ENCODE measurements around the gene NOTCH2.

Gene NOTCH2

GRCh38 chr1:119869995-119870394 lies 199.5 kb downstream of the NOTCH2 start:
- Histone ChIP-seq H3K9me3 (ENCODE audit: control insufficient read depth, low read length) (no peaks in the 10 kb centered on the region), H3K4me1 (no peaks in the 10 kb centered on the region), H3K27me3 (ENCODE audit: control insufficient read depth, insufficient read depth, low read length) (no peaks in the 10 kb centered on the region), H3K79me2 (no peaks in the 10 kb centered on the region), H3K27ac (no peak overlapping the region), H2AFZ (no peak overlapping the region), H3K4me2 (ENCODE audit: low read length) (no peak overlapping the region), H3K4me3 (ENCODE audit: low read depth, low read length) (no peak overlapping the region), H3K9ac (no peak overlapping the region), H3K36me3 (ENCODE audit: control insufficient read depth, insufficient read depth, low read length) (no peaks in the 10 kb centered on the region)
- TF ChIP-seq CTCF (IDR thresholded peaks at IDR 0.05), result no peak

GRCh38 chr1:119868176-119868575 lies 201.3 kb downstream of the NOTCH2 start:
- H3K36me3 ChIP-seq (ENCODE audit: control insufficient read depth, insufficient read depth, low read length), result no peaks in the 10 kb centered on the region
- no peaks in the 10 kb centered on the region for H3K79me2 ChIP-seq
- H3K4me2 ChIP-seq (ENCODE audit: low read length), result no peak overlapping the region
- no peak overlapping the region for H3K9ac ChIP-seq
- H3K4me1 ChIP-seq, result no peaks in the 10 kb centered on the region
- no peak overlapping the region for H2AFZ ChIP-seq
- no peaks in the 10 kb centered on the region for H3K9me3 ChIP-seq (ENCODE audit: control insufficient read depth, low read length)
- no peak overlapping the region for H3K4me3 ChIP-seq (ENCODE audit: low read depth, low read length)
- H3K27me3 ChIP-seq (ENCODE audit: control insufficient read depth, insufficient read depth, low read length), result no peaks in the 10 kb centered on the region
- TF ChIP-seq CTCF (IDR thresholded peaks at IDR 0.05), result no peak
- no peak overlapping the region for H3K27ac ChIP-seq

- H3K4me3 ChIP-seq (ENCODE audit: low read depth, low read length), result no peak overlapping the region
- no peaks in the 10 kb centered on the region for H3K4me1 ChIP-seq
- no peaks in the 10 kb centered on the region for H3K27me3 ChIP-seq (ENCODE audit: control insufficient read depth, insufficient read depth, low read length)
- no peak overlapping the region for H3K9ac ChIP-seq
- no peaks in the 10 kb centered on the region for H3K9me3 ChIP-seq (ENCODE audit: control insufficient read depth, low read length)
- H3K36me3 ChIP-seq (ENCODE audit: control insufficient read depth, insufficient read depth, low read length), result no peaks in the 10 kb centered on the region
- no peak overlapping the region for H2AFZ ChIP-seq
- no peak overlapping the region for H3K27ac ChIP-seq
- no peak overlapping the region for H3K4me2 ChIP-seq (ENCODE audit: low read length)
- TF ChIP-seq CTCF (IDR thresholded peaks at IDR 0.05), result no peak
- H3K79me2 ChIP-seq, result no peaks in the 10 kb centered on the region
These were observed 203.0 kb downstream of the NOTCH2 start for GRCh38 chr1:119866451-119866850.

- Histone ChIP-seq H3K4me2 (ENCODE audit: low read length) (no peak overlapping the region), H3K9ac (no peak overlapping the region), H3K27me3 (ENCODE audit: control insufficient read depth, insufficient read depth, low read length) (no peaks in the 10 kb centered on the region), H3K79me2 (no peaks in the 10 kb centered on the region), H3K27ac (no peak overlapping the region), H3K9me3 (ENCODE audit: control insufficient read depth, low read length) (no peaks in the 10 kb centered on the region), H3K36me3 (ENCODE audit: control insufficient read depth, insufficient read depth, low read length) (no peaks in the 10 kb centered on the region), H3K4me3 (ENCODE audit: low read depth, low read length) (no peak overlapping the region), H2AFZ (no peak overlapping the region), H3K4me1 (no peaks in the 10 kb centered on the region)
- no peak for TF ChIP-seq CTCF (IDR thresholded peaks at IDR 0.05)
These were observed 203.8 kb downstream of the NOTCH2 start for GRCh38 chr1:119865627-119866026.

- Histone ChIP-seq H3K9ac (no peak overlapping the region), H3K4me1 (no peaks in the 10 kb centered on the region), H3K27ac (no peak overlapping the region), H3K79me2 (no peaks in the 10 kb centered on the region), H2AFZ (no peak overlapping the region), H3K9me3 (ENCODE audit: control insufficient read depth, low read length) (no peaks in the 10 kb centered on the region), H3K36me3 (ENCODE audit: control insufficient read depth, insufficient read depth, low read length) (no peaks in the 10 kb centered on the region), H3K4me3 (ENCODE audit: low read depth, low read length) (no peak overlapping the region), H3K4me2 (ENCODE audit: low read length) (no peak overlapping the region), H3K27me3 (ENCODE audit: control insufficient read depth, insufficient read depth, low read length) (no peaks in the 10 kb centered on the region)
- TF ChIP-seq CTCF (IDR thresholded peaks at IDR 0.05), result no peak
These were observed 207.2 kb downstream of the NOTCH2 start for GRCh38 chr1:119862276-119862675.

All from parathyroid adenoma (tissue), 2 donors.